Muscle of back (tissue), 11 donors: Measurements from ENCODE around the gene RHOBTB3. TPM values are rescaled to one million over a fixed set of nuclear protein-coding genes. Genes with fewer than 3 reads are reported as not detected.

Experiments
- DNase-seq, 3 donors: peaks; one replicate each; pipeline versions ENCODE4 v3.0.0 to v3.0.0-alpha.2; 2013
- polyA plus RNA-seq, 10 donors: library from polyadenylated mRNA; unstranded; fragments of 120-200 nt; gene quantifications; one replicate each; pipeline ENCODE4 v1.2.1, GENCODE V29; 2013; ENCODE audit not compliant: insufficient read length in 10 of 10

The RHOBTB3 gene
- polyA plus RNA-seq, 10 donors: 81.1 to 131 (median 97.7) TPM

DNA sequence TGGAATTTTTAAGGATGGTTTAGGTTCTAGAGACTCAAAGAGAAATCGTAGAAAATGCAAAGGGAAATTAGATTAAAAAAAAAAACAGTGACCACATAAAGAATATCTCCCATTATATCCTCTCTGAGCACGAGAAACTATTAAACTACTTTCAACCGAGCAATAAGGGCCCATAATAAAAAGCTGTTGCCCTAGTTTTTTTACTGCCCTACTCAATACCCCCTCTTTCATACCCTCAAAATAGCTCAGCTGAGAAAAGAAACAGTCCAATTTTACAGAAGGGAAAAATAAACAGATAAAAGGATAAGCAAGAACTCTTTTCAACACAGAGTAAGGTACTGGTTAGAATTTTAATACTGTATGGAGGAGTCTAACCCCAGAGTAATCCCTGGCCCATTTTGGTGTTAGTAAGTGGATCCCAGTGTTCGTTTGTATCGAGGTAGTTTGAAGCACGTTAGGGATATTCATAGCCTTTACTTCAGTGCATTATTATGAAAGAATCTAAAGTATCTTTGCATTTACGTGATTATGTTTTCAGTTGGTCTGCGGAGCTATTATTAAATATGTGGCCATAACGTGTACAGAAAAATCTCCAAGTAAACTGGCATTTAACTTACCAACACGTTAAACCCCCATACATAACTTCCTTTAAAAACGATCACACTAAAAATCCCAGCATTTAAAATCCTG lies 980 bp upstream of the RHOBTB3 start:
- DNase-seq: no peak

DNA sequence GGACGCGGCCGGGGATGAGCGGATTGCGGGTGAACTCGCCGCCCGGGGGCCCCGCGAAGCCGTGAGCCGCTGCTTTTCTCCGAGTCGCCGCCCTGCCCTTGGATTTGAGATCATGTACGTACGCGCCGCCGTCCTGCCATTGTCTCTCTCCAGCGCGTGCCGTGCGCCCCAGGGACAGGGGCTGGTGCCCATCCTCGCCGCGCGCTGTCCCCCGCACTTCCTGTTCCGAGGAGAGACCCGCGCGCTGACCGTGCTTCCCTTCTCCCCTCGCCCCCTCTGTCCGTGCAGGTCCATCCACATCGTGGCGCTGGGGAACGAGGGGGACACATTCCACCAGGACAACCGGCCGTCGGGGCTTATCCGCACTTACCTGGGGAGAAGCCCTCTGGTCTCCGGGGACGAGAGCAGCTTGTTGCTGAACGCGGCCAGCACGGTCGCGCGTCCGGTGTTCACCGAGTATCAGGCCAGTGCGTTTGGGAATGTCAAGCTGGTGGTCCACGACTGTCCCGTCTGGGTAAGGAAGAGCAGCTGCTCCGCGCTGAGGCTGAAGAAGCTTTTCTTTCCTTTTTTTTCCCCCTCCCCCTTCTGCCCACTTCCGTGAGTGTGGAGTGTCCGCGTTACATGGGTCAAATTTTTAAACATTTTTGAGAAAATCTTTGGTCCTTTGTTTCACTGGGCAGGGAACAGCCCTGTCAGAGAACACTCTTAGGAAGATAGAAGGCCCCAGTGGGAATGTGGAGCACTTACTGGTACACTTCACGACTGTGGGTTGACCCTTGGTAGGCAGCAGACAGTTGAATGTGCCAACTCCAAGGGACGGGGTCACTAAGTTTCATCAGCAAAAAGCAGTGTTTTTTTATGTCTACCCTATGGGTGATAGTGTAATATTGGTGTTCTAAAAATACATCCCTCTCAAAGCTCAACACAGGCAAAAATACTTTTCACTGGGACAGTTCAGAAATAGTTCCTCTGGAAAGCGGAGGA lies 727 bp downstream of the RHOBTB3 start:
- peak in 2 of 3 donors; percentile 59 to 89 for DNase-seq

DNA sequence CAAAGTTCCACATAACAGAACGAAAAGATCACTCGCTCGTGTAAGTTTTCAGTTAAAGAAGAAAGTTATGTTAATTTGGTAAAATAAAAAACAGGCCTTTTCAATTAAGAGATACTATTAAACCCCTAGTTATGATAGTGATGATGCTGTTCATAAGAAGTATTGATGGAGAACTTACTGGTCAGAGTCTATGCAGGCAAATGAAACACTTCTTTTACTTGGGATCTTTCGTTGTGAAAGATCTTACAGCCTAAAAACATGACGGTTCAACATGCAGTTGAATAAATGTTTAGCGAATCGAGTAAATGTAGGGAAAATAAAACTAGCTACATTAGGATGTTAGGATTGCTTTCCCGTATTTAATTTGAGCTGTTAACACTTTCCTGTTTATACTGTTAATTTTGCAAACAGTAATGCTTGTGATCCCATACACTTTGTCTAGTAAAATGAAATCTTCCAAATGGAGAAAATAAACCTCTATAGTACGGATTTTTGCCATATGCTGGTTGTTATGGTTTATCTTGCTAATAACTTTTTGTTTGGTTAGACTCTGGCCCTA lies 2.0 kb downstream of the RHOBTB3 start:
- DNase-seq: peak in 1 of 3 donors; percentile 54

DNA sequence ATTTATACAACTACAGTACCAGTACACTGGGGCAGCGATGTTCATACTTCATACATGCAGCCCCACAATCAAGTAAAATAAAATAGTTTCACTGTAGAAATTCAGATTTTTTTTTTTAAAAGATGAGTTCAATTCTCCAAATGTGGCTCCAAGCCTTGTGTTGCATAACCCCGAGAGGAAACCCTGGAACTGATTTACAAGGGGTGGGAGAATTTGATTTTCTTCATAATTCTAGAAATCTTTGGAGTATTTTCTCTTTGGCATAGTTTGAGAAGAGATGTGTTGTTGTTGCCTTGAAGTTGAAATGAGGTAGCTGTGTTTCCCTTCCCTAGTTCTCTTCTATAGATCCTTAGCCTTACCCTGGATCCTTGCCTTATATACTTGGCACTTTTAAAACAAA lies 3.1 kb downstream of the RHOBTB3 start:
- DNase-seq: peak in 1 of 3 donors; percentile 74

DNA sequence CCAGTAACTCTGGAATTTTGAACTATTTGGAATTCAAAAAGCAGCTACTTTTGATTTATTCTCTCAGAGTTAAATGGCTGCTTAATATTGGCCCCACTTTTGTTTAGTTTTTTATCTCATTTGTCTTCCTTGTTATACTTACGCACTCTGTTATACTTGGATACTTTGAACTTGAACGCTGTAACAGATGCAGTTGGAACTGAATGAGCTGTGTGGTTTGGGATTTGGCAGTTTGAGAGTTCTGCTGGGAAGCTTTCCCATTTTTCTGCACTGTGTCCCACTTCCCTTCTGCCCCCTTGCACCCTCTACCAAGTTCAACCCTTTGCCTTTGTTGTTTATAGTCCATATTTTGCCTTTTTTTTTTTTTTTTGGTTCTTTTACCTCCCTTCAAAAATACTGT lies 3.8 kb downstream of the RHOBTB3 start:
- peak in 2 of 3 donors; percentile 76 to 81 for DNase-seq

DNA sequence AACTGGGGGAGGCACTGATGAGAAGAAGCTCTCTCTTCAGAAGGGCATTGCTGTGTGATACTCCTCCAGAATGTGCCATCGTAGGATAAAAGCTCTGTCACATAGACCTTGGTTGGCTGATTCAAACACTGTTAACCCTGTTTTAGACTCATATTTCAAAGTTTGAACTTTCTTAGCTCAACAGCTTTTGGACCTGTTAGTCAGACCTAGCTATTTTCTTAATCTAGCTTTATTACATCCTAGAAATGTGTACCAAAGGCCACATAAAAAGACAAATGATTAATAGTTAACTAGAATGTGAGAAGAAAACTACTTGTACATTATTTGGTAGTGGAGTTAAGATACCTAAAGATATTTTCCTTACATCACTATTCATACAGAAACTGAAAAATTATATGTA lies 4.3 kb downstream of the RHOBTB3 start:
- DNase-seq: no peak

DNA sequence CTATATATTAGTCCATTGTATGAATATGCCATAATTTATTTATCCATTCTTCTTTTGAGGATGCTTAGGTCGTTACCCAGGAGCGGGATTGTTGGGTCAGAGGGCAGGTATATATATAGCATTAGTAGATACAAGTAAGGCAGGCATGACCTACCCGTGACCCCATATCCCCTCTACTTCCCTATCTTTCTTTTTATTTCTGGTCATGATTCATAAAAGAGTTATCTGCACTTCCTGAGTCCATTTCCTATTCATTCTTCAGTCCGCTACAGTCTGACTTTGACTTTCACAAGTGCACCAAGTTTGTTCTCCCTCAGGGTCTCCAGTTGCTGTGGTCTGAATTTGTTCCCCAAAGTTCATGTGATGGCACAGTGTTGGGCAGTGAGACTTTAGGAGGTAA lies 6.9 kb downstream of the RHOBTB3 start:
- no peak for DNase-seq

DNA sequence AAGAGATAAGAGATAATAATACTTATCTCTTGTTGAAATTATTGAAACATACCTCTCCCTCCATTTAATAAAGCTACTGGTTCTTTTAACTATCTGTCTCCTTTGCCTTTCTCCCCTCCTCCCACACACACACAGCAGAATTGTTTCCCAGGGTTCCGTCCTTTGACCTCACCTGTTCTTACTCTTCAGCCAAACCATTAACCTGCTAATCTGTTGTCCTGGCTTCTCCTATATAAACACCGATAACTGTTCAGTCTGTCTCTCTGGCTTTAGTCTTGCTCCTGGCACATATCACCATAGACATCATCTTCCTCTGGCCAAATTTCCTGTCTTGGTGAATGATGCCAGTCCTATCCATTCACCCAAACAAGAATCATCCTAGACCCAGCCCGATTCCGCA lies 7.7 kb downstream of the RHOBTB3 start:
- DNase-seq: no peak

DNA sequence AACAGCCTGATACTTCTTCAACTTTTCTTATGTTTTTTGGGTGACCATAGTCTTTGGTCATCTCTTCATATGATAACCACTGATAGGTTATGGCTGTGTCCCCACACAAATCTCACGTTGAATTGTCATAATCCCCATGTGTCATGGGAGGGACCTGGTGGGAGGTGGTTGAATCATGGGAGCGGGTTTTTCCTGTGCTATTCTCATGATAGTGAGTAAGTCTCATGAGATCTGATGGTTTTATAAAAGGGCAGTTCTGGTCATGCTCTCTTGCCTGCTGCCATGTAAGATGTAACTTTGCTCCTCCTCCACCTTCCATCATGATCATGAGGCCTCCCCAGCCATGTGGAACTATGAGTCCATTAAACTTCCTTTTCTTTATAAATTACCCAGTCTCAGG lies 8.7 kb downstream of the RHOBTB3 start:
- DNase-seq: no peak

DNA sequence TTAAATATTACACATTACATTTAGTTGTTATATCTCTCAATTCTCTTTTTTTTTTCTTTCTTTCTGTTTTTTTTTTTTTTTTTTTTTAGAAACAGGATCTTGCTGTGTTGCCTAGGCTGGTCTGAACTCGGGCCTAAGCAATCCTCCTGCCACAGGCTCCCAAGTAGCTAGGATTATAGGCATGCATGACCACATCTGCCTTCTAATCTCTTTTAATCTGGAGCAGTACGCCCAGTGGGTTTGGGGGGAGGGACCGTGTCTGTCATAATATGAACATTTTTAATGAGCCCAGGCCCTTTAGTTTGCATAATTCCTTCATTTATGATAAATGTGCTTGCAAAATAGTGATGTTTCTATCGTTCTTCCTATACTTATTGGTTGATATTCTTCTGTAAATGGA lies 10.3 kb downstream of the RHOBTB3 start:
- DNase-seq: no peak

DNA sequence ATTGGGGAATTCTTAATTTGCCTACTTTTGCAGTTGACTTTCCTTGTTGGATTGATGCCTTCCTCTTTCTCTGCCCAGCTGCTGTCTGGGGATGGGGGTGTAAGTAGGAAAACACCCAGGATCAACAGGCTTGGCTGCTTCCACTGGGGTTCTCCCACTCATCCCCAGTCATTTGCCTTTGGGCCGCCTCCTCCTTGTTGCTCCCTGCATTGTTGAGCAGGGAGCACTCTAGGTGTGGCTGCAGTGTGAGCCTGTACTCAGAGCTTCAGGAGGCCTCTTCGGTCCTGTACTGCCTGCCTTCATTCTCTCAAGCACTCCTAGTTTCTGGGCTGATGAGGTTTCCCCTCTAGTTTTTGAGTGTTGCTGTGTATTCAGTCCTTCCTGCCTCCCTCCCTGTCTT lies 12.1 kb downstream of the RHOBTB3 start:
- no peak for DNase-seq

DNA sequence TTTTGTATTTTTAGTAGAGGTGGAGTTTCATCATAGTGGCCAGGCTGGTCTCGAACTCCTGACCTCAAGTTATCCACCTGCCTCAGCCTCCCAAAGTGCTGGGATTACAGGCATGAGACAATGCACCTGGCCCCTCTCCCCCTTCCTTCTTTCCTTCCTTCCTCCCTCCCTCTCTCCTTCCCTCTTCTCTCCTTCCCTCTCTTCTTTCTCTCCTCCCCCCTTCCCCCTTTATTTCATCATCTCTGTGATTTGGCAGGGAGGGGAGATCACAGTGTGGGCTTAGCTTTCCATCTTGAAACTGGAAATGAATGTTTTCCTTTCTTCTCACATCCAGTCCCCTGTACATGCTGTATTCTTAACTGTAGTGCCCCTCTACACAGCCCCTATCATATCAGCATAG lies 12.7 kb downstream of the RHOBTB3 start:
- DNase-seq: no peak

DNA sequence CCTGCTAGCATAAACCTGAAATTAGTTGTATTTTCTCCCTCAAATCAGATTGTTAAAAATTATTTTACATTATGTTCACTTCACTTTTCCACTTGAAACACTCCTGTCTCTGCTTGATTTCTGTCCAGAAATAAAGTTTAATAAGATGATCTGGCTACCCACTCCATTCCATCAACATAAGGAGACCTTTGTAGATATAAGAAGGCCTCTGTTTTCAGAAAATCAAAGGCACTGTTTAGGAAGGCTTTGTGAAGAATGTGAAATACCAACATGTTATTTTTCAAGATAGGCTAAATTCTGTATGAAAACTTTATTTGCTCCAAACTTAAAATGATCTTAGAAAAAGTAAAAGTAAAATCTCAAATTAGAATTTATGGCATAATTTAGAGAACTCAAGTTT lies 15.1 kb downstream of the RHOBTB3 start:
- no peak for DNase-seq

DNA sequence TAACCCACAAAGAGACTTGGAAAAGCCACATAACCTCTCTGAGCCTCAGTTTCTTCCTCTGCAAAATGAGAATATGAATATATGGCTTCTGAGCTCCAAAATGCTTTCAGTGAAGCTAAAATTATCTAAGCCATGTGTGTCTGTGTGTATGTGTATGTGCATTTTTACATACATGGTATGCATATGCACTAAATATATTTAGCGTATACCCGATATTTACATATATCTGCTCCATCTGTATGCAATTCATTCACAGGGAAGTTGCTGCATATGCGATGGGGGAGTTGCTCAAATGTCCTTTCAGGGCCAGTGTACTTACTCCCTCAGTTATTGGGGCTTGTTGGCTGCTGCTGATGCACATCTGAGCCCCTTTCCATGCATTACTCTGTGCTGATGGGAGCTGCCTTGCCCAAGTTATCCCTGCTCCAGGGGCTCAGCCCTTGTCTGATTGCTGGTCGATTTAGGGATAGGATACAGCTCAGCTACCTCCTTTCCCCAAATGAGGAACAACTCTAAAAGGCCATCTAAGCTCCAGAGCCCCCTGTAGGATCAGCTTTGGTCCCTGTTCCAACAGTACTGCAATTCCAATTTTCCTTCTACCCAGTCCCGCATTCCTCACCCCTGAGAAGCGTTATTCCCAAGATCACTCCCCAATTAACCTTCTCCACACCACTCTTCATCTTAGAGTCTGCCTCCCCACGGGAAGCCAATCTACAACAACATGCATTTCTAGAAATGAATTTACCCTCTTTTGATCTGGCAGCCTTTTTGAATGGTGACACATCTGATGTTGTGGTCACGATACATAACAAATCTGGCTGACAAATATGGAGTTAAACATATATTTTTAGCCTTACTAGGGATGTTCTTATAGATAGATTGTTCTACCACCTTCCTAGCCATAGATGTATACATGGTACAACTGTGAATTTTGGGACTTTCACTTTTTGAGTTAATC lies 15.9 kb downstream of the RHOBTB3 start:
- no peak for DNase-seq

DNA sequence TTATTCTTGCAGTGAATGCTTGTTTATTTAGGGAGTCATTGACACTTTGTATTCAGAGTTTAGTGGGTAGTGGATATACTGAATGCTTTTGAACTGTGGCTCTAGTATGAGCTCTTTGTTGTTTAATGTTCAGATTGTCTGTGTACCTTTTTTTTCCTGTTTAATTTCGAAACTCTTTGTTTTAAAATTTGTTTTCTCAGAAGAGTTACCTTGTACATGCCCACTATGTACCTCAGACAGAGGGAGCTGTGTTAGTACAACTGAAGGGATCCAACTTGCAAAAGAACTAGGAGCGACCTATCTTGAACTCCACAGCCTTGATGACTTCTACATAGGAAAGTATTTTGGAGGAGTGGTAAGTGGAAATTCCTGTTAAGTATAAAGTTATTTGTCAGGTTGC lies 17.0 kb downstream of the RHOBTB3 start:
- no peak for DNase-seq

DNA sequence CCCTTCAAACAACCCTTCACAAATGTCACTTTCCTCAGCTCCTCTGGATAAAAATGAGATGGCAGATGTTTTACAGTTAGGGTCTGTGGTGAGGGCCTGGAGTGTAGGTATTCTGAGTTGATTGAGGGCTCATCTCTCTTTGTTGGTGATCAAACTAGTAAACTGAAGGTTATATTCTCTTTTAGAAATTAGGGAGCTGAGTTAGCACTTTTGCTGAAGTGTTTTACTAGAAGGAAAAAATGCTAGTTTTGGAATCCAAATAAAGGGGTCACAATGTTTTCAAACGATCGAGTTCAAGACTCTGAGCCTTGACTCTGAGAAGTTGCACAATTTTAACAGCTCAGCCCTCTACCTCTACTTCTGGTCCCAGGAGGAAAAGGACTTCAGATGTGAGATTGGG lies 23.4 kb downstream of the RHOBTB3 start:
- no peak for DNase-seq

DNA sequence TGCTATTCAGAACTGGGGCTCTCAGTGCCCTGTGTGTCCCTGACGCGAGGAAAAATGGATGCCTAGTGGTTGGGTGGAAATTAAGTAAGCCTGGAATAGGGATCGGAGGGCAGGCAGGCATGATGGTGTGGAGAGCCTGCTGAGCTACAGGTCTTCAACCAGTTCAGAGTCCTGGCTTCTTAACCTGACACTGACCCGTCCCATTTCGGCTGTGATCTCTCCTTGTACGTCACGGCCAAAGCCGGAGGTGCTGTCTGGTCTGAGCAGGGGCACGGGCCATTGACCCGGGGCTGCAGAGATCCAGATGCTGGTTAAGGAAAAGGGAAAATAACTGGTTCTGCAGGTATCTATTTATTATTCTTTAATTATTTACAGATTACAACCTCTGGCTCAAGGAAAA lies 27.9 kb downstream of the RHOBTB3 start:
- no peak for DNase-seq

DNA sequence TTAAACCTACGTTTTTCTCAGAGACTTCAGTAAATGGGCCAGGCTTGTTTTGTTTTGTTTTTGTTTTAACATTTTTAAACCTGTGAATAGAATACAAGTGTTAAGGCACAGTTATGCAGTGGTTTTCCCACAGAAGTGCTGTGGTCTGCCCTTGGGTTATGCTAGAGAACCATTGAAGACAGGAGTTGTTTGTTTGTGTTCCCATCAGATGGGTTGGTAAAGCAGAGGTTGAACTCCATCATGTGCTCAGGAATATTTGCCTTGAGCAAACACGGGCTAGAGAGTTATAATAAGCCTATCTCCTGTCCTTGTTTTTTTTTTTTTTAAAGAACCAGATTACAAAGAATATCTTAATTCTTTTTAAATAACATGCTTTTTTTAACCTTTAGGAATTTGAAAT lies 28.5 kb downstream of the RHOBTB3 start:
- DNase-seq: no peak

DNA sequence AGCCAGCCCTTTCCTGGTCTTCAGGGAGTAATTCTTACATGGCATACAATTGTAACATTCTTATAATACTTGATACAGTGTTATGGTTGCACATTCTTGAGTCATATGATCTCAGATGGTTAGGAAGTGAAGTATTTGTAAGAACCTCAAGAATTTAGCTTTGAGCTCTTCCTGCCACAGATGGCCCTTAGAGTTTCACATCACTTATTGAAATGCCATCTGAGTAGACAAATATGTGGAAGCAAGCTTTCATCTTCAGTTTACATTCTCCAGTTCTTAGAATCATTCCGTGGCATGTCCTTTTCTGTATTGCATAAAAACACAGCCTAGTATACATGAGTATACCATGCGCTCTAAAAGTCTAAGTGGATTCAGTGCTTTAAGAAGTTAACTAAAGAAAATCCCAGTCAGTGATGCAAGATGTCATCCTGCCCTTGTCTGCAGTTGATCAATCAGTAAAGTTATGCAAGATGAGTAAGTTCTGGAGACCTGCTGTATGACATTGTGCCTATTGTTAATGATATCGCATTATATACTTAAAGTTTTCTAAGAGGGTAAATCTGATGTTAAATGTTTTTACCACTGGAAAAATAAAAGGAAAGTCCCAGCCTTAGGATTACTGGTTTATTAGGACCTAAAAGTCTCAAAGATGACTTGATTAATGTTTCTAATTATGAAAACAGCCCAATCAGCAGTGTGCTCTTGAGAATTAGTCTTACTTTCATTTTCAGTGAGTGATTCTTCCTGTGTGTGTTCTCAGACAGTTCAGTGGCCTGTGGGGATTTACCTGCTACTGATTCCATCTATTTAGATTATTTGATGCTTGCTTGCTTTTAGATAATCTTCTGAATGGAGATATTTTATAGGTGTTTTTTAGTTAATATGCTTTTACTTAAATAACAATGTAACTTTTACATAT lies 29.4 kb downstream of the RHOBTB3 start:
- DNase-seq: peak in 2 of 3 donors; percentile 42 to 92
